ENCODE measurements around the gene MNT. TPM values are rescaled to one million over a fixed set of nuclear protein-coding genes. Genes with fewer than 3 reads are reported as not detected.

MNT gene
- total RNA-seq, 1 donor from 2014 or later, result 41.0 TPM

GRCh38 chr17:2418572-2418971, 17.7 kb upstream of the MNT start:
- Mint-ChIP-seq H3K27ac (ENCODE audit: unreplicated experiment) (peak overlapping the region; percentile 64), H3K9me3 (ENCODE audit: unreplicated experiment) (no peaks in the 10 kb centered on the region), H3K27me3 (ENCODE audit: unreplicated experiment) (peaks cover 3% of the 10 kb centered on the region), H3K36me3 (ENCODE audit: unreplicated experiment) (no peaks in the 10 kb centered on the region), H3K4me3 (ENCODE audit: unreplicated experiment) (no peak overlapping the region), H3K4me1 (ENCODE audit: low read depth, unreplicated experiment) (peaks cover 34% of the 10 kb centered on the region)
- no peak for DNase-seq
- TF ChIP-seq CTCF (IDR thresholded peaks at IDR 0.05; ENCODE audit: partially characterized antibody, unreplicated experiment), result no peak

DNA sequence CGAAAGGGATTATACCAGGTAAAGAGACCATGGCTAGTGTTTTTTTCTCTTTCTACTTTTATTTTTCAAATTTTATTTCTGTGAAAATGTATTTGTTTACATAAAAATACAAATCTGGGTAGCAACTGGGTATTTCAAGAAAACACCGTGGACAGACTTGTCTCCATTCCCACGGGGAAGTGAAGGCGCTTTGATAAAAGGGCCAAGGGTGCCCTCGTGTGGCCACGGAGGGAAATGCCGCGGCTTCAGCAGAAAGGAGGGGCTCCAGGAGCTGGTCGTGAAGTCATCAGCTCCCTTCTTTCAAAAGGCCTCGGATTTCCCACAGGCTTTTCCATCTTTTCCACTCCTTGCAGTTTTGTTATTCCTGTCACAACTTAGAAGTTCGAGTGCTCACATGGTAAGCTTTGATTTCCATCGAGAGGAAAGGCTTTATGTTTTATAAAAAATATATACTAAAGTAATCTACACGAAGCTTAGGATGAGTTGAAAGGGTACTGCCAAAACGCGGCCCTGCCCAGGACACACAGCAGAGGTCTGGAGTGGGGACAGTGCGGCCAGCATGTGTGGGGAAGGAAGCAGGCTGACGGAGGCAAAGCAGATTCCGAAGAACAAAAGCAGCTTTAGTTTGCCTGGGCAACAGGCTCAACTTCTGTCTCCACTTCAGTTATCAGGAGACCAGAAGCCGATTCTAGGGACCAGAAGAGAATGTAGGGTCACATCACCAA, 15.3 kb upstream of the MNT start:
- TF ChIP-seq CTCF (IDR thresholded peaks at IDR 0.05; ENCODE audit: partially characterized antibody, unreplicated experiment), result peak; percentile 96
- DNase-seq, result peak; percentile 93
- H3K4me1 Mint-ChIP-seq (ENCODE audit: low read depth, unreplicated experiment), result peaks cover 37% of the 10 kb centered on the region
- no peak overlapping the region for H3K4me3 Mint-ChIP-seq (ENCODE audit: unreplicated experiment)
- H3K27ac Mint-ChIP-seq (ENCODE audit: unreplicated experiment), result peak overlapping the region; percentile 57
- H3K36me3 Mint-ChIP-seq (ENCODE audit: unreplicated experiment), result no peaks in the 10 kb centered on the region
- peaks cover 2% of the 10 kb centered on the region for H3K27me3 Mint-ChIP-seq (ENCODE audit: unreplicated experiment)
- H3K9me3 Mint-ChIP-seq (ENCODE audit: unreplicated experiment), result peaks cover 3% of the 10 kb centered on the region

DNA sequence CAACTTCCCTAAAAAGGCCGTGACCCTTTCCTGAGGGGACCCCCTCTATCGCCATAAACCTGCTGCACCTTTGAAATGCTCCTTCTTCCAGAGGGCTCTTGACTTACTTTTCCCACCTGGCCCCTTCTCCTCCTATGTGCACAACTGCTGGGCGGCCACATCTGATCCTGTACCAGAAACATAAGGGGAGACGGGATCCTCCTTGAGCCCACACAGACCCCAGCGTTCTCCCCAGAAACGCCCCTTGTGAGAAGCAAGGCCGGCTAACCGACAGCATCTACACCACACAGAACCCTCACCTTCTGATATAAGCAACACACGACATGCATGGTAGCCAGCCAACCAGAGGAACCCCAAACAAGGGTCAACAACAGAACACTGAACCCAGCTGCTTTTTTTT, 14.2 kb upstream of the MNT start:
- Mint-ChIP-seq H3K36me3 (ENCODE audit: unreplicated experiment) (no peaks in the 10 kb centered on the region), H3K27me3 (ENCODE audit: unreplicated experiment) (peaks cover 2% of the 10 kb centered on the region), H3K27ac (ENCODE audit: unreplicated experiment) (no peak overlapping the region), H3K9me3 (ENCODE audit: unreplicated experiment) (peaks cover 3% of the 10 kb centered on the region), H3K4me3 (ENCODE audit: unreplicated experiment) (no peak overlapping the region), H3K4me1 (ENCODE audit: low read depth, unreplicated experiment) (peaks cover 29% of the 10 kb centered on the region)
- no peak for TF ChIP-seq CTCF (IDR thresholded peaks at IDR 0.05; ENCODE audit: partially characterized antibody, unreplicated experiment)
- no peak for DNase-seq

- Mint-ChIP-seq H3K27ac (ENCODE audit: unreplicated experiment) (no peak overlapping the region), H3K9me3 (ENCODE audit: unreplicated experiment) (peaks cover 3% of the 10 kb centered on the region)
Observed at GRCh38 chr17:2414446-2415064, 13.7 kb upstream of the MNT start.

More at GRCh38 chr17:2414446-2415064, 13.7 kb upstream of the MNT start:
- H3K4me1 Mint-ChIP-seq (ENCODE audit: low read depth, unreplicated experiment), result peaks cover 24% of the 10 kb centered on the region
- H3K36me3 Mint-ChIP-seq (ENCODE audit: unreplicated experiment), result no peaks in the 10 kb centered on the region
- no peak for DNase-seq
- no peak for TF ChIP-seq CTCF (IDR thresholded peaks at IDR 0.05; ENCODE audit: partially characterized antibody, unreplicated experiment)
- no peak overlapping the region for H3K4me3 Mint-ChIP-seq (ENCODE audit: unreplicated experiment)
- peaks cover 2% of the 10 kb centered on the region for H3K27me3 Mint-ChIP-seq (ENCODE audit: unreplicated experiment)

Measured in glutamatergic neuron (in vitro differentiated cells).